ENCODE data around the gene NTF3. TPM values are rescaled to one million over a fixed set of nuclear protein-coding genes. Genes with fewer than 3 reads are reported as not detected.

Gene NTF3
- total and polyA plus RNA-seq, 2 donors (not counting 1 experiment from before 2014, with no cell fraction given): not detected

GRCh38 chr12:5522432-5523335 is 90.8 kb downstream of the NTF3 start:
- whole genome bisulfite sequencing (ENCODE audit: insufficient coverage): 92% methylated on average over 4 of the region's 11 CpGs
- Histone ChIP-seq H3K9me3 (ENCODE audit: control extremely low read depth in 1 of 3, control insufficient read depth in 2 of 3, insufficient read depth in 1 of 3, low read length in 2 of 3) (no peaks in the 10 kb centered on the region), H4K20me1 (ENCODE audit: control insufficient read depth, insufficient read depth, low read length, poor library complexity, severe bottlenecking) (no peaks in the 10 kb centered on the region), H3K79me2 (ENCODE audit: control insufficient read depth, insufficient read depth, low read length) (no peaks in the 10 kb centered on the region), H3K36me3 (replicated peaks in 1 of 2; ENCODE audit: control extremely low read depth in 1 of 2, control insufficient read depth in 1 of 2, extremely low read depth in 1 of 2, insufficient read depth in 2 of 2, low read length in 1 of 2) (no peaks in the 10 kb centered on the region), H3K27ac (ENCODE audit: low read length in 2 of 2) (no peak overlapping the region), H3K9ac (ENCODE audit: low read length) (no peak overlapping the region), H2AFZ (ENCODE audit: insufficient read depth, low read depth, low read length, poor library complexity, severe bottlenecking) (no peak overlapping the region), H3K4me2 (replicated peaks; ENCODE audit: low read depth, low read length, poor library complexity, severe bottlenecking) (no peak overlapping the region), H3K4me3 (ENCODE audit: control extremely low read depth in 1 of 5, extremely low read depth in 1 of 5, insufficient read depth in 1 of 5, low read depth in 2 of 5, low read length in 4 of 5) (no peak overlapping the region), H3K27me3 (replicated peaks in 1 of 4; ENCODE audit: control extremely low read depth in 1 of 4, control insufficient read depth in 3 of 4, insufficient read depth in 4 of 4, low read length in 3 of 4) (no peaks in the 10 kb centered on the region), H3K4me1 (ENCODE audit: control insufficient read depth in 2 of 2, insufficient read depth in 2 of 2, low read length in 2 of 2) (no peaks in the 10 kb centered on the region)
- CTCF ChIA-PET: no interaction called here
- peaks cover 3% of the 10 kb centered on the region for H3K27me3 Mint-ChIP-seq
- H3K4me1 Mint-ChIP-seq: no peaks in the 10 kb centered on the region
- no peak overlapping the region for H3K4me3 Mint-ChIP-seq
- H3K9me3 Mint-ChIP-seq (ENCODE audit: insufficient read depth): no peaks in the 10 kb centered on the region
- TF ChIP-seq EZH2 (IDR thresholded peaks at IDR 0.05; ENCODE audit: borderline replicate concordance, insufficient read depth, low read depth, low read length, poor library complexity, severe bottlenecking): no peak
- no peak for TF ChIP-seq CTCF (IDR thresholded peaks at IDR 0.05)
- H3K27ac Mint-ChIP-seq: no peak overlapping the region
- no peak for ATAC-seq (ENCODE audit: low read depth)
- intact Hi-C loops (cut with micrococcal nuclease): no loop called here
- DNase-seq: no peak
- POLR2A ChIA-PET: no interaction called here

GRCh38 chr12:5523396-5524115 is 91.6 kb downstream of the NTF3 start:
- no peaks in the 10 kb centered on the region for H3K9me3 Mint-ChIP-seq (ENCODE audit: insufficient read depth)
- Histone ChIP-seq H3K9ac (ENCODE audit: low read length) (no peak overlapping the region), H3K4me3 (ENCODE audit: control extremely low read depth in 1 of 5, extremely low read depth in 1 of 5, insufficient read depth in 1 of 5, low read depth in 2 of 5, low read length in 4 of 5) (no peak overlapping the region), H3K36me3 (replicated peaks in 1 of 2; ENCODE audit: control extremely low read depth in 1 of 2, control insufficient read depth in 1 of 2, extremely low read depth in 1 of 2, insufficient read depth in 2 of 2, low read length in 1 of 2) (no peaks in the 10 kb centered on the region), H3K4me1 (ENCODE audit: control insufficient read depth in 2 of 2, insufficient read depth in 2 of 2, low read length in 2 of 2) (no peaks in the 10 kb centered on the region), H3K9me3 (ENCODE audit: control extremely low read depth in 1 of 3, control insufficient read depth in 2 of 3, insufficient read depth in 1 of 3, low read length in 2 of 3) (no peaks in the 10 kb centered on the region), H4K20me1 (ENCODE audit: control insufficient read depth, insufficient read depth, low read length, poor library complexity, severe bottlenecking) (no peaks in the 10 kb centered on the region), H3K27ac (ENCODE audit: low read length in 2 of 2) (no peak overlapping the region), H3K79me2 (ENCODE audit: control insufficient read depth, insufficient read depth, low read length) (no peaks in the 10 kb centered on the region), H3K27me3 (replicated peaks in 1 of 4; ENCODE audit: control extremely low read depth in 1 of 4, control insufficient read depth in 3 of 4, insufficient read depth in 4 of 4, low read length in 3 of 4) (no peaks in the 10 kb centered on the region), H2AFZ (ENCODE audit: insufficient read depth, low read depth, low read length, poor library complexity, severe bottlenecking) (no peak overlapping the region), H3K4me2 (replicated peaks; ENCODE audit: low read depth, low read length, poor library complexity, severe bottlenecking) (no peak overlapping the region)
- peaks cover 3% of the 10 kb centered on the region for H3K27me3 Mint-ChIP-seq
- no peak for ATAC-seq (ENCODE audit: low read depth)
- no peak for TF ChIP-seq EZH2 (IDR thresholded peaks at IDR 0.05; ENCODE audit: borderline replicate concordance, insufficient read depth, low read depth, low read length, poor library complexity, severe bottlenecking)
- TF ChIP-seq CTCF (IDR thresholded peaks at IDR 0.05): no peak
- no peaks in the 10 kb centered on the region for H3K4me1 Mint-ChIP-seq
- DNase-seq: no peak
- intact Hi-C loops (cut with micrococcal nuclease): no loop called here
- CTCF ChIA-PET: no interaction called here
- no peak overlapping the region for H3K27ac Mint-ChIP-seq
- H3K4me3 Mint-ChIP-seq: no peak overlapping the region
- POLR2A ChIA-PET: no interaction called here
- WGBS (ENCODE audit: insufficient coverage): 93% methylated on average over 24 of the region's 24 CpGs

Data from B cell (primary cell).